ENCODE data around the gene PDLIM4.

GRCh38 chr5:132309679-132310078, 52.2 kb downstream of the PDLIM4 start:
- no peak for TF ChIP-seq CTCF (IDR thresholded peaks at IDR 0.05)
- TF ChIP-seq POLR2A (IDR thresholded peaks at IDR 0.05): no peak
